SK-N-MC (cell line): ENCODE results near the gene IGF1R.

Experiments used
- DNase-seq: peaks from one replicate; pipeline ENCODE4 v3.0.0-alpha.2; 2011; ENCODE audit warnings: low read depth, low spot score
- H3K27ac ChIP-seq: fragments of 200-600 bp; sonication (generic); 2 replicates; pipeline ENCODE4 v1.5.1; 2016; ENCODE audit warnings: mixed run types
- H3K36me3 ChIP-seq: fragments of 200-600 bp; sonication (generic); 2 replicates; pipeline ENCODE4 v1.6.1; 2017; ENCODE audit warnings: antibody characterized with exemption, low read length, mixed read lengths; ENCODE audit not compliant: insufficient read depth
- H3K4me3 ChIP-seq: fragments of 200-600 bp; sonication (generic); 2 replicates; pipeline ENCODE4 v1.5.1; 2016
- H3K9ac ChIP-seq: fragments of 200-600 bp; sonication (generic); 2 replicates; pipeline ENCODE4 v1.8.0; 2017; ENCODE audit warnings: mixed run types, mixed read lengths; ENCODE audit not compliant: insufficient read length
- H3K9me3 ChIP-seq: fragments of 200-600 bp; sonication (generic); 2 replicates; pipeline ENCODE4 v1.6.1; 2017; ENCODE audit warnings: low read depth, mild to moderate bottlenecking, antibody characterized with exemption, low read length, moderate library complexity, mixed read lengths
- EZH2 ChIP-seq: fragments of 200-600 bp; sonication (generic); IDR thresholded peaks from one replicate; pipeline ENCODE4 v1.6.1; 2017; ENCODE audit warnings: antibody characterized with exemption
- FOXP2 ChIP-seq: optimal IDR thresholded peaks from 2 replicates; pipeline ENCODE3; 2011; ENCODE audit warnings: mild to moderate bottlenecking, moderate library complexity; ENCODE audit not compliant: insufficient read depth; ENCODE audit errors: extremely low read length, control extremely low read depth
- POLR2AphosphoS5 ChIP-seq: IDR thresholded peaks from 2 replicates; pipeline ENCODE4 v1.6.1; 2012; ENCODE audit warnings: mild to moderate bottlenecking, low read depth, low read length, borderline replicate concordance

Gene IGF1R

DNA sequence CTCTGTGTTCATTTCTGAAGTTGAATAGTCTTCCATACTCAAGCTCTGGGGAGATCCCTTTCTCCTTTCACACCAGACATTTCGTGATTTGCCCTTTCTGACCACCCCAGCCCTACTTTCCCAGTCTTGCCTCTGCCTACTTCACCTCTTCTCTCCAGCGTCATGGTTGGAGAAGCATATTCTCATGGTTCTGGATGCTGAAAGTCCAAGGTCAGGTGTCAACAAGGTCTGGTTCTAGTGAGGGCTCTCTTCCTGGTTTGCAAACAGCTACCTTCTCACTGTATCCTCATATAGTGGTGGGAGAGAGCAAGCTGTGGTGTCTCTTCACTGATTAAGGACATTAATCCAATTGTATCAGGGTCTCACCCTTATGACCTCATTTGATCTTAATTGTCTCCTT lies 169.4 kb downstream of the IGF1R start:
- H3K27ac ChIP-seq = no peak overlapping the region
- no peaks in the 10 kb centered on the region for H3K9me3 ChIP-seq
- TF ChIP-seq POLR2AphosphoS5 = no peak
- no peak for TF ChIP-seq EZH2
- TF ChIP-seq FOXP2 = no peak
- H3K9ac ChIP-seq = no peak overlapping the region
- no peaks in the 10 kb centered on the region for H3K36me3 ChIP-seq
- no peak overlapping the region for H3K4me3 ChIP-seq
- no peak for DNase-seq

DNA sequence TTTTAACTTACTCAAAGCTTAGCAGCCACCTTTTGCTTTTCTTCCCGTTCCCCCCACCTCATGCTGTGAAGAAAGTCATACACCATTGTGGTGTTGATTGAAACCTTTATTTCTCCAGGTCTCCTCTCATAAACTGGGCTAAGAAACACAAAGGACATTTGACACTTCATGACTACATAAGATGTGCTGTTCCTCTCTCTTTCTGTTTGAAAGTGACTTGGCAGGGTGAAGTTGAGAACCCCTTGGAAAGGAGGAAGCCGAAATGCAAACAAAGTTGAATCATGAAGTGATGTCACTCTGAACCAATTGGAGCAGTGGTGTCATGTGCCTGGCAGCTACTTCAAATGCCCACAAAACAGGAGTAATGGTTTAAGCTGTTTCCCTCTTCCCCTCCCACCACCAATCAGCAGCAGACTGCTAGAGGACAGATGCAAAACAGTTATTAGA lies 174.7 kb downstream of the IGF1R start:
- no peak overlapping the region for H3K9ac ChIP-seq
- peaks cover 6% of the 10 kb centered on the region; the same call in 1 of the 2 replicates for H3K36me3 ChIP-seq
- H3K27ac ChIP-seq = no peak overlapping the region

DNA sequence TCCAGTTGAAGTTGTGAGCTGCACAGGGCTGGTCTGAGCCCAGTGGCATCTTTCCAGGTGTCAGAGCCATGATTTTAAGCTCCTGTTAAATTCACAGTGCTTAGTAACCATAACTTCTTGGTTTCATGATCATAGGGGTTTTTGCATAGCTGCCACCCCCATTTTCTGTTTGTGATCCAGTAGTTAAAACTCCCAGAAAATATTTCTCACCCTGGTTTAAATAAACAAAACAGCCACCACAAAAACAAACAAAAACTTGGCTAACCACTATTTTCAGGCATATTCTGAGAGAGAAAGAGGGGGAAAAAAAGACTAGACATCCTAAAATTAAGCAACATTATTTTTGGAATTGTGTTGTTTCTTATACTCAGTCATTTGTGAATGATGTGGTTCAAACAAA lies 175.3 kb downstream of the IGF1R start:
- DNase-seq = no peak
- Histone ChIP-seq H3K9me3 (no peaks in the 10 kb centered on the region), H3K9ac (no peak overlapping the region), H3K27ac (no peak overlapping the region), H3K36me3 (peaks cover 6% of the 10 kb centered on the region; the same call in 1 of the 2 replicates), H3K4me3 (no peak overlapping the region)
- TF ChIP-seq EZH2 = no peak
- no peak for TF ChIP-seq FOXP2
- TF ChIP-seq POLR2AphosphoS5 = no peak

More for the DNA sequence above, 174.7 kb downstream of the IGF1R start:
- no peak for TF ChIP-seq POLR2AphosphoS5
- no peak for TF ChIP-seq FOXP2
- no peak for TF ChIP-seq EZH2
- no peak for DNase-seq
- H3K9me3 ChIP-seq = no peaks in the 10 kb centered on the region
- H3K4me3 ChIP-seq = no peak overlapping the region

DNA sequence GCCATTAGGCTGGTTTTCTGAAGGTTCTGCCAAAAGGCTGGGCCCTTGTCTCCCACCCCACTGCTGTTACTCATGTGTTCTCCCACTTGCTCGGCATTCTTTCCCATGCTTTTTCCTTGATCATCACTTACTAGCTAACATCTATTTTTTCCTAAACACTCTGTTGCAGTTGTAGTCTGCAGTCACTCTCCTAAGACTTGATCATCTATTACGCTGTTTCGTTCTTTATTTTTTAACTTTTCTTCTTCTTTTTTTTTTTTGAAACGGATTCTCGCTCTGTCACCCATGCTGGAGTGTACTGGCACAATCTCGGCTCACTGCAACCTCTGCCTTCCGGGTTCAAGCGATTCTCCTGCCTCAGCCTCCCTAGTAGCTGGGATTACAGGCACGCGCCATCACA lies 176.3 kb downstream of the IGF1R start:
- H3K9me3 ChIP-seq = no peaks in the 10 kb centered on the region
- no peak overlapping the region for H3K9ac ChIP-seq

DNA sequence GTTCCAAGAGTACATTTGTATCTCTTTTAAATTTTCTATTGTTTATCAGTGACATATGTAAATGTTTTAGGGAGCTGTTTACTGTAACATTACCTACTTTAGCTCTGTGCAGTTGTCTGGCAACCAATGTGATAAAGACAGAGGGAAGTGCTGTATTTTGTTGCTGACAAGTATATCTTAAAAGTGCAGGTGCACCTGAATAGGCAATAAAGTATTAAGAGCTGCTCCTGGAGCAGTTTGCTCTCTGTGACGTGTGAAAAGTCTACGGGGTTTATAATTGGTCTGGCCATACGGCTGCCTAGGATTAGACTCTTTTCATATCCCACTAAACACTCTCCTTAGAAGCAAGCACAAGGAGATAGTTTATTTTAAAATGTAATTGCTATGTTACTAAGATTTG lies 178.3 kb downstream of the IGF1R start:
- H3K9me3 ChIP-seq = peaks cover 11% of the 10 kb centered on the region; the same call in 1 of the 2 replicates
- H3K9ac ChIP-seq = no peak overlapping the region
- DNase-seq = no peak
- H3K4me3 ChIP-seq = no peak overlapping the region
- peaks cover 6% of the 10 kb centered on the region; the same call in 1 of the 2 replicates for H3K36me3 ChIP-seq
- no peak overlapping the region for H3K27ac ChIP-seq
- TF ChIP-seq EZH2 = no peak
- TF ChIP-seq POLR2AphosphoS5 = no peak
- no peak for TF ChIP-seq FOXP2

More for the DNA sequence above, 176.3 kb downstream of the IGF1R start:
- H3K36me3 ChIP-seq = peaks cover 6% of the 10 kb centered on the region; the same call in 1 of the 2 replicates
- no peak overlapping the region for H3K4me3 ChIP-seq
- no peak overlapping the region for H3K27ac ChIP-seq
- no peak for DNase-seq
- TF ChIP-seq POLR2AphosphoS5 = no peak
- no peak for TF ChIP-seq FOXP2
- TF ChIP-seq EZH2 = no peak

DNA sequence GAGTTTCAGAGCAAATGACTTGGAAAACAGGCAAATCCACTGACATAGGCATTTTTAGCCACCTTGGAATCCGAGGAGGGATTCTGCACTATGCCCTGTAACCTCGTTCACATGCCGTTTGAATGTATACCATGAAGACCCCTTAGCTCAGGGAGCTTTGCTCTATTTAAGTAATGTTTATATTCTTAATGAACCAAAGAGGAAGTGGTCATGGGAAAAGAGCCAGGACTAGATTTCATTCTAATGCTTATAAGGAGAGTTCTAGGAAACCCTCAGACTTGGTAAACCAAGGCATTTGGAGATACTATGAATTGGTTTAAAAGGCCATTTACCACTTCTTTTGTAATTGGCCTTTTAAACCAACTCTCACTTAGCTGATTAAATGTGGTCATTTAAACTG lies 178.9 kb downstream of the IGF1R start:
- no peak overlapping the region for H3K27ac ChIP-seq
- no peak for DNase-seq
- H3K9me3 ChIP-seq = peaks cover 11% of the 10 kb centered on the region; the same call in 1 of the 2 replicates
- H3K9ac ChIP-seq = no peak overlapping the region
- TF ChIP-seq FOXP2 = no peak
- TF ChIP-seq POLR2AphosphoS5 = no peak
- TF ChIP-seq EZH2 = no peak
- no peak overlapping the region for H3K4me3 ChIP-seq
- H3K36me3 ChIP-seq = peaks cover 6% of the 10 kb centered on the region; the same call in 1 of the 2 replicates

DNA sequence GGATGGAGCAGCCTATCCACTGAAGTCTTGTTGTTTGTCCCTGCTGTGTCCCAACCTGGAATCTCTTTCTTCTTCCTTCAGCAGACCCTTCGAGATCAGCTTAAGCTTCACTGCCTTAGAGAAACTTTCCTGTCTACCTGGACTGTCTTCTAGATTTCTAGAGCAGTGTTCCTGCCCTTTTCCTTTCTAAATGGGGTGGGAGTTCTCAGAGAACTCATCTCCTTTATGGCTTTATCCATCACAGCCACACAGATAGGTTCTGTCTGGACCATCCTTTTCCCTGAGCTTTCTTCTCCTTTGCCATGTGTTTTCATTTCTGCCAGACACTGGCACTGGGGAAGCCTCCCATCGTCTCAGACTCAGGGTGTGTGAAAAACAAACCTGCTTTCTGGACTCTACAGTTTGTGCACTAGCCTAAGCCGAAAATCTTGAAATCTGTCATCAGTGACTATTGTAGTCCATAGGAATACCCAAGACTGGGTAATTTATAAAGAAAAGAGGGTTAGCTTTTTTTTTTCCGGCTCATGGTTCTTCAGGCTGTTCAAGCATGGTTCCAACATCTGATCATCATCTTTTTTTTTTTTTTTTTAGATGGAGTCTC lies 181.8 kb downstream of the IGF1R start:
- Histone ChIP-seq H3K27ac (no peak overlapping the region), H3K9ac (no peak overlapping the region), H3K4me3 (no peak overlapping the region), H3K36me3 (0 out of 2 replicates have a peak, but pooled peaks cover 2% of the 10 kb centered on the region), H3K9me3 (peaks cover 11% of the 10 kb centered on the region; the same call in 1 of the 2 replicates)
- TF ChIP-seq FOXP2 (no peak), POLR2AphosphoS5 (no peak), EZH2 (no peak)
- no peak for DNase-seq

DNA sequence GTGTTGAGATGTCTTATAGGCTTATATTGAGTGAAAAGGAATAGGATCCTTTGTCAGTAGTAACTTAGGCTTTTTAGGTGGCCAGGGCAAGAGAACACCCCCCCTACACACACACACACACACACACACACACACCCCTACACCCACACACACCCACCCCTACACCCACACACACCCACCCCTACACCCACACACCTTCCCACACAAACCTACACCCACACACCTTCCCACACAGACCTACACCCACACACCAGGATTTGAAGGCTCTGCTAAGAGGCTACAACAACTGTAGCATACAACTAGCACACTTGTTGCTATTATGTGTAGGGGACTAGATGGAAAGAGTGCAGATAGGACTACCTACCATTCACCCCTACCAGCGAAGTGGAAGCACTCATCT lies 186.6 kb downstream of the IGF1R start:
- Histone ChIP-seq H3K27ac (no peak overlapping the region), H3K9ac (no peak overlapping the region), H3K36me3 (no peaks in the 10 kb centered on the region), H3K4me3 (no peak overlapping the region), H3K9me3 (peaks cover 10% of the 10 kb centered on the region; the same call in 1 of the 2 replicates)
- DNase-seq = no peak
- TF ChIP-seq FOXP2 = no peak
- TF ChIP-seq POLR2AphosphoS5 = no peak
- TF ChIP-seq EZH2 = no peak
